GM23338 (cell line): ENCODE results near the gene POU2AF3. TPM values are rescaled to one million over a fixed set of nuclear protein-coding genes. Genes with fewer than 3 reads are reported as not detected.

Source experiments
- ATAC-seq: fragments of 200-7000 bp; cut with Tn5 transposase; 3 replicates; pipeline ENCODE4 v1.9.1; 2020
- DNase-seq: peaks from one replicate; pipeline ENCODE4 v3.0.0-alpha.2; 2015; ENCODE audit warnings: low spot score
- H2AFZ ChIP-seq: fragments of 200-600 bp; sonication (generic); 2 replicates; pipeline ENCODE4 v1.8.0; 2016; ENCODE audit warnings: antibody characterized with exemption, mild to moderate bottlenecking, moderate library complexity
- H3F3A ChIP-seq: fragments of 200-600 bp; sonication (generic); replicated peaks from 2 replicates; pipeline ENCODE4 v1.8.0; 2017; ENCODE audit warnings: antibody characterized with exemption, mixed run types, low read depth
- H3K27ac ChIP-seq: fragments of 200-600 bp; sonication (generic); 2 replicates; pipeline ENCODE4 v1.6.1; 2016; ENCODE audit warnings: low read depth
- H3K27me3 ChIP-seq: fragments of 200-600 bp; sonication (generic); 2 replicates; pipeline ENCODE4 v1.8.0; 2016; ENCODE audit warnings: mild to moderate bottlenecking, mixed run types, moderate library complexity; ENCODE audit not compliant: insufficient read depth
- H3K36me3 ChIP-seq: fragments of 200-600 bp; sonication (generic); 2 replicates; pipeline ENCODE4 v1.8.0; 2016; ENCODE audit warnings: mild to moderate bottlenecking; ENCODE audit not compliant: insufficient read depth
- H3K4me1 ChIP-seq: fragments of 200-600 bp; sonication (generic); 2 replicates; pipeline ENCODE4 v1.8.0; 2016; ENCODE audit warnings: mild to moderate bottlenecking, moderate library complexity; ENCODE audit not compliant: insufficient read depth
- H3K4me2 ChIP-seq: fragments of 200-600 bp; sonication (generic); 2 replicates; pipeline ENCODE4 v1.7.1; 2017; ENCODE audit warnings: mixed run types
- H3K4me3 ChIP-seq: fragments of 200-600 bp; sonication (generic); 2 replicates; pipeline ENCODE4 v1.6.1; 2016; ENCODE audit warnings: mixed run types
- H3K79me2 ChIP-seq: fragments of 200-600 bp; sonication (generic); replicated peaks from 2 replicates; pipeline ENCODE4 v1.8.0; 2017; ENCODE audit warnings: mild to moderate bottlenecking; ENCODE audit not compliant: insufficient read depth
- H3K9me2 ChIP-seq: fragments of 200-600 bp; sonication (generic); 2 replicates; pipeline ENCODE4 v1.8.0; 2017; ENCODE audit not compliant: insufficient read depth
- H4K20me1 ChIP-seq: fragments of 200-600 bp; sonication (generic); replicated peaks from 2 replicates; pipeline ENCODE4 v1.8.0; 2017; ENCODE audit warnings: mild to moderate bottlenecking; ENCODE audit not compliant: insufficient read depth
- H3K27ac Mint-ChIP-seq: 2 replicates; pipeline ENCODE4 v1.8.0; 2020; ENCODE audit warnings: inconsistent platforms, mild to moderate bottlenecking, moderate library complexity, mixed read lengths
- H3K27me3 Mint-ChIP-seq: 3 replicates; pipeline ENCODE4 v1.8.0; 2022; ENCODE audit warnings: low read depth, mild to moderate bottlenecking, moderate library complexity, mixed read lengths, inconsistent platforms; ENCODE audit not compliant: insufficient read depth, poor library complexity
- H3K36me3 Mint-ChIP-seq: 3 replicates; pipeline ENCODE4 v1.8.0; 2021; ENCODE audit warnings: low read depth, mild to moderate bottlenecking, inconsistent platforms, moderate library complexity, mixed read lengths
- H3K4me1 Mint-ChIP-seq: 3 replicates; pipeline ENCODE4 v1.8.0; 2020; ENCODE audit warnings: mild to moderate bottlenecking, inconsistent platforms, mixed read lengths
- H3K4me3 Mint-ChIP-seq: 3 replicates; pipeline ENCODE4 v1.8.0; 2021; ENCODE audit warnings: moderate library complexity, mild to moderate bottlenecking, inconsistent platforms, mixed read lengths
- H3K9me3 Mint-ChIP-seq: 3 replicates; pipeline ENCODE4 v1.8.0; 2020; ENCODE audit warnings: moderate library complexity, mild to moderate bottlenecking, inconsistent platforms, mixed read lengths
- CREB1 ChIP-seq: fragments of 250-450 bp; sonication (Bioruptor Pico); IDR thresholded peaks from 2 replicates; pipeline ENCODE4 v1.5.0; 2020; ENCODE audit warnings: low read depth, mild to moderate bottlenecking, moderate library complexity
- EZH2 ChIP-seq: fragments of 200-600 bp; sonication (generic); IDR thresholded peaks from one replicate; pipeline ENCODE4 v1.8.0; 2017; ENCODE audit warnings: antibody characterized with exemption, mild to moderate bottlenecking, low read depth; ENCODE audit not compliant: unreplicated experiment
- EZH2phosphoT487 ChIP-seq: fragments of 200-600 bp; sonication (generic); IDR thresholded peaks from one replicate; pipeline ENCODE4 v1.8.1; 2018; ENCODE audit warnings: antibody characterized with exemption; ENCODE audit not compliant: unreplicated experiment
- JUNB ChIP-seq: IDR thresholded peaks from one replicate; pipeline ENCODE4 v1.6.1; 2016; ENCODE audit warnings: antibody characterized with exemption; ENCODE audit not compliant: unreplicated experiment
- NANOG ChIP-seq: IDR thresholded peaks from 2 replicates; pipeline ENCODE4 v1.6.1; 2016; ENCODE audit warnings: antibody characterized with exemption, borderline replicate concordance
- POLR2AphosphoS5 ChIP-seq: IDR thresholded peaks from 2 replicates; pipeline ENCODE4 v1.6.1; 2016; ENCODE audit warnings: antibody characterized with exemption, low read depth
- STAT1 ChIP-seq: IDR thresholded peaks from one replicate; pipeline ENCODE4 v1.6.1; 2016; ENCODE audit warnings: antibody characterized with exemption; ENCODE audit not compliant: unreplicated experiment
- ZNF114 ChIP-seq: fragments of 250-450 bp; sonication (Bioruptor Pico); IDR thresholded peaks from 2 replicates; pipeline ENCODE4 v1.5.0; 2020; ENCODE audit warnings: mild to moderate bottlenecking, moderate library complexity
- ZNF331 ChIP-seq: fragments of 250-450 bp; sonication (Bioruptor Pico); IDR thresholded peaks from 2 replicates; pipeline ENCODE4 v1.5.0; 2020; ENCODE audit warnings: low read depth, mild to moderate bottlenecking, moderate library complexity
- polyA plus RNA-seq: library from polyadenylated mRNA; unstranded; fragments of >200 nt; fragmentation: Nextera tagmentation; extraction: Ambion mirVana; gene quantifications from 2 replicates; pipeline ENCODE4 v1.2.1, GENCODE V29; 2016
- total RNA-seq: library from RNA; depleted of rRNA; stranded (reverse); fragments of >200 nt; shearing (Covaris generic); gene quantifications from 2 replicates; pipeline ENCODE4 v1.2.3, GENCODE V29; 2014
- TF ChIP-seq, protein P1 (sequence below): IDR thresholded peaks from one replicate; pipeline ENCODE4 v1.6.1; 2018; ENCODE audit warnings: antibody characterized with exemption; ENCODE audit not compliant: unreplicated experiment
- TF ChIP-seq, protein P2 (sequence below): fragments of 250-450 bp; sonication (Bioruptor Pico); IDR thresholded peaks from 2 replicates; pipeline ENCODE4 v1.5.0; 2020; ENCODE audit warnings: mild to moderate bottlenecking, moderate library complexity
- TF ChIP-seq, protein P3 (sequence below), 2 experiments: fragments of 200-600 bp in 1 of 2; sonication (generic) in 1 of 2; conservative IDR thresholded peaks; 2 replicates each; pipeline versions ENCODE4 v1.5.1 to v1.6.1; 2016 to 2017; ENCODE audit warnings: antibody characterized with exemption in 2 of 2, low read depth in 2 of 2, mild to moderate bottlenecking in 2 of 2, moderate library complexity in 1 of 2
- TF ChIP-seq, protein P4 (sequence below): IDR thresholded peaks from 2 replicates; pipeline ENCODE4 v1.6.1; 2016; ENCODE audit warnings: antibody characterized with exemption

Gene POU2AF3
- total and polyA plus RNA-seq, 2 experiments from 2014 or later, result 2.7 to 3.4 TPM

DNA sequence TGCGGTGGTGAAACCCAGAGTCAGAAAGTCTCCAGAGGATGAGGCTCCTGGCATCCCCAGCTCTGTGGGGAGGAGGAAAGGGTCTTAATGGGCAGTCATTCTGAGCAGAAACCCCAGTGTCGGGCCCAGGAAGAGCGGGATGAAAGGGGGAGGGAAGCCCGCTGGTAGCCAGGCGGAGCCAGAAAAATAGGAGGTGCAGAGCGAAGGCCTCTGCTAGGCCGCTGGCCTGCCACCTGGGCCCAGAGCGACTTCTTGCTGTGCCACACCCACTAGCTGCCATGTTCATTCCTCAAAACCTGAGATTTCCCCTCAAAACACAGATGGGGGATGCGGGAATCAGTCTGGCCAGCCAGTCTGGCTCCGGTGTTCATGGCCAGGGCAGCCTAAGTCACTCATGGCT lies 650 bp upstream of the POU2AF3 start:
- H4K20me1 ChIP-seq, result no peaks in the 10 kb centered on the region
- 0 out of 2 replicates have a peak, but pooled peaks cover 5% of the 10 kb centered on the region for H3F3A ChIP-seq
- H3K4me1 Mint-ChIP-seq, result peaks cover 22% of the 10 kb centered on the region
- peak; percentile 5 for ATAC-seq
- H2AFZ ChIP-seq, result peak overlapping the region; percentile 85; the same call in 1 of the 2 replicates
- H3K36me3 Mint-ChIP-seq, result no peaks in the 10 kb centered on the region; the same call in 2 of the 3 replicates
- no peak for TF ChIP-seq POLR2AphosphoS5
- TF ChIP-seq EZH2phosphoT487, result no peak
- TF ChIP-seq, protein P1, sequence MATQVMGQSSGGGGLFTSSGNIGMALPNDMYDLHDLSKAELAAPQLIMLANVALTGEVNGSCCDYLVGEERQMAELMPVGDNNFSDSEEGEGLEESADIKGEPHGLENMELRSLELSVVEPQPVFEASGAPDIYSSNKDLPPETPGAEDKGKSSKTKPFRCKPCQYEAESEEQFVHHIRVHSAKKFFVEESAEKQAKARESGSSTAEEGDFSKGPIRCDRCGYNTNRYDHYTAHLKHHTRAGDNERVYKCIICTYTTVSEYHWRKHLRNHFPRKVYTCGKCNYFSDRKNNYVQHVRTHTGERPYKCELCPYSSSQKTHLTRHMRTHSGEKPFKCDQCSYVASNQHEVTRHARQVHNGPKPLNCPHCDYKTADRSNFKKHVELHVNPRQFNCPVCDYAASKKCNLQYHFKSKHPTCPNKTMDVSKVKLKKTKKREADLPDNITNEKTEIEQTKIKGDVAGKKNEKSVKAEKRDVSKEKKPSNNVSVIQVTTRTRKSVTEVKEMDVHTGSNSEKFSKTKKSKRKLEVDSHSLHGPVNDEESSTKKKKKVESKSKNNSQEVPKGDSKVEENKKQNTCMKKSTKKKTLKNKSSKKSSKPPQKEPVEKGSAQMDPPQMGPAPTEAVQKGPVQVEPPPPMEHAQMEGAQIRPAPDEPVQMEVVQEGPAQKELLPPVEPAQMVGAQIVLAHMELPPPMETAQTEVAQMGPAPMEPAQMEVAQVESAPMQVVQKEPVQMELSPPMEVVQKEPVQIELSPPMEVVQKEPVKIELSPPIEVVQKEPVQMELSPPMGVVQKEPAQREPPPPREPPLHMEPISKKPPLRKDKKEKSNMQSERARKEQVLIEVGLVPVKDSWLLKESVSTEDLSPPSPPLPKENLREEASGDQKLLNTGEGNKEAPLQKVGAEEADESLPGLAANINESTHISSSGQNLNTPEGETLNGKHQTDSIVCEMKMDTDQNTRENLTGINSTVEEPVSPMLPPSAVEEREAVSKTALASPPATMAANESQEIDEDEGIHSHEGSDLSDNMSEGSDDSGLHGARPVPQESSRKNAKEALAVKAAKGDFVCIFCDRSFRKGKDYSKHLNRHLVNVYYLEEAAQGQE, result no peak
- no peak for TF ChIP-seq JUNB
- no peak for TF ChIP-seq ZNF114 (CRISPR knock-in tag)
- TF ChIP-seq NANOG, result no peak
- no peak for TF ChIP-seq EZH2
- TF ChIP-seq, protein P2, sequence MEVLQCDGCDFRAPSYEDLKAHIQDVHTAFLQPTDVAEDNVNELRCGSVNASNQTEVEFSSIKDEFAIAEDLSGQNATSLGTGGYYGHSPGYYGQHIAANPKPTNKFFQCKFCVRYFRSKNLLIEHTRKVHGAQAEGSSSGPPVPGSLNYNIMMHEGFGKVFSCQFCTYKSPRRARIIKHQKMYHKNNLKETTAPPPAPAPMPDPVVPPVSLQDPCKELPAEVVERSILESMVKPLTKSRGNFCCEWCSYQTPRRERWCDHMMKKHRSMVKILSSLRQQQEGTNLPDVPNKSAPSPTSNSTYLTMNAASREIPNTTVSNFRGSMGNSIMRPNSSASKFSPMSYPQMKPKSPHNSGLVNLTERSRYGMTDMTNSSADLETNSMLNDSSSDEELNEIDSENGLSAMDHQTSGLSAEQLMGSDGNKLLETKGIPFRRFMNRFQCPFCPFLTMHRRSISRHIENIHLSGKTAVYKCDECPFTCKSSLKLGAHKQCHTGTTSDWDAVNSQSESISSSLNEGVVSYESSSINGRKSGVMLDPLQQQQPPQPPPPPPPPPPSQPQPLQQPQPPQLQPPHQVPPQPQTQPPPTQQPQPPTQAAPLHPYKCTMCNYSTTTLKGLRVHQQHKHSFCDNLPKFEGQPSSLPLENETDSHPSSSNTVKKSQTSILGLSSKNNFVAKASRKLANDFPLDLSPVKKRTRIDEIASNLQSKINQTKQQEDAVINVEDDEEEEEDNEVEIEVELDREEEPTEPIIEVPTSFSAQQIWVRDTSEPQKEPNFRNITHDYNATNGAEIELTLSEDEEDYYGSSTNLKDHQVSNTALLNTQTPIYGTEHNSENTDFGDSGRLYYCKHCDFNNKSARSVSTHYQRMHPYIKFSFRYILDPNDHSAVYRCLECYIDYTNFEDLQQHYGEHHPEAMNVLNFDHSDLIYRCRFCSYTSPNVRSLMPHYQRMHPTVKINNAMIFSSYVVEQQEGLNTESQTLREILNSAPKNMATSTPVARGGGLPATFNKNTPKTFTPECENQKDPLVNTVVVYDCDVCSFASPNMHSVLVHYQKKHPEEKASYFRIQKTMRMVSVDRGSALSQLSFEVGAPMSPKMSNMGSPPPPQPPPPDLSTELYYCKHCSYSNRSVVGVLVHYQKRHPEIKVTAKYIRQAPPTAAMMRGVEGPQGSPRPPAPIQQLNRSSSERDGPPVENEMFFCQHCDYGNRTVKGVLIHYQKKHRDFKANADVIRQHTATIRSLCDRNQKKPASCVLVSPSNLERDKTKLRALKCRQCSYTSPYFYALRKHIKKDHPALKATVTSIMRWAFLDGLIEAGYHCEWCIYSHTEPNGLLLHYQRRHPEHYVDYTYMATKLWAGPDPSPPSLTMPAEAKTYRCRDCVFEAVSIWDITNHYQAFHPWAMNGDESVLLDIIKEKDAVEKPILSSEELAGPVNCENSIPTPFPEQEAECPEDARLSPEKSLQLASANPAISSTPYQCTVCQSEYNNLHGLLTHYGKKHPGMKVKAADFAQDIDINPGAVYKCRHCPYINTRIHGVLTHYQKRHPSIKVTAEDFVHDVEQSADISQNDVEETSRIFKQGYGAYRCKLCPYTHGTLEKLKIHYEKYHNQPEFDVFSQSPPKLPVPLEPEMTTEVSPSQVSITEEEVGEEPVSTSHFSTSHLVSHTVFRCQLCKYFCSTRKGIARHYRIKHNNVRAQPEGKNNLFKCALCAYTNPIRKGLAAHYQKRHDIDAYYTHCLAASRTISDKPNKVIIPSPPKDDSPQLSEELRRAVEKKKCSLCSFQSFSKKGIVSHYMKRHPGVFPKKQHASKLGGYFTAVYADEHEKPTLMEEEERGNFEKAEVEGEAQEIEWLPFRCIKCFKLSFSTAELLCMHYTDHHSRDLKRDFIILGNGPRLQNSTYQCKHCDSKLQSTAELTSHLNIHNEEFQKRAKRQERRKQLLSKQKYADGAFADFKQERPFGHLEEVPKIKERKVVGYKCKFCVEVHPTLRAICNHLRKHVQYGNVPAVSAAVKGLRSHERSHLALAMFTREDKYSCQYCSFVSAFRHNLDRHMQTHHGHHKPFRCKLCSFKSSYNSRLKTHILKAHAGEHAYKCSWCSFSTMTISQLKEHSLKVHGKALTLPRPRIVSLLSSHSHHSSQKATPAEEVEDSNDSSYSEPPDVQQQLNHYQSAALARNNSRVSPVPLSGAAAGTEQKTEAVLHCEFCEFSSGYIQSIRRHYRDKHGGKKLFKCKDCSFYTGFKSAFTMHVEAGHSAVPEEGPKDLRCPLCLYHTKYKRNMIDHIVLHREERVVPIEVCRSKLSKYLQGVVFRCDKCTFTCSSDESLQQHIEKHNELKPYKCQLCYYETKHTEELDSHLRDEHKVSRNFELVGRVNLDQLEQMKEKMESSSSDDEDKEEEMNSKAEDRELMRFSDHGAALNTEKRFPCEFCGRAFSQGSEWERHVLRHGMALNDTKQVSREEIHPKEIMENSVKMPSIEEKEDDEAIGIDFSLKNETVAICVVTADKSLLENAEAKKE (CRISPR knock-in tag), result no peak
- TF ChIP-seq, protein P3, sequence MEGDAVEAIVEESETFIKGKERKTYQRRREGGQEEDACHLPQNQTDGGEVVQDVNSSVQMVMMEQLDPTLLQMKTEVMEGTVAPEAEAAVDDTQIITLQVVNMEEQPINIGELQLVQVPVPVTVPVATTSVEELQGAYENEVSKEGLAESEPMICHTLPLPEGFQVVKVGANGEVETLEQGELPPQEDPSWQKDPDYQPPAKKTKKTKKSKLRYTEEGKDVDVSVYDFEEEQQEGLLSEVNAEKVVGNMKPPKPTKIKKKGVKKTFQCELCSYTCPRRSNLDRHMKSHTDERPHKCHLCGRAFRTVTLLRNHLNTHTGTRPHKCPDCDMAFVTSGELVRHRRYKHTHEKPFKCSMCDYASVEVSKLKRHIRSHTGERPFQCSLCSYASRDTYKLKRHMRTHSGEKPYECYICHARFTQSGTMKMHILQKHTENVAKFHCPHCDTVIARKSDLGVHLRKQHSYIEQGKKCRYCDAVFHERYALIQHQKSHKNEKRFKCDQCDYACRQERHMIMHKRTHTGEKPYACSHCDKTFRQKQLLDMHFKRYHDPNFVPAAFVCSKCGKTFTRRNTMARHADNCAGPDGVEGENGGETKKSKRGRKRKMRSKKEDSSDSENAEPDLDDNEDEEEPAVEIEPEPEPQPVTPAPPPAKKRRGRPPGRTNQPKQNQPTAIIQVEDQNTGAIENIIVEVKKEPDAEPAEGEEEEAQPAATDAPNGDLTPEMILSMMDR (conservative IDR thresholded peaks at IDR 0.05; ENCODE audit: low read depth in 2 of 2), result no peak
- TF ChIP-seq, protein P4, sequence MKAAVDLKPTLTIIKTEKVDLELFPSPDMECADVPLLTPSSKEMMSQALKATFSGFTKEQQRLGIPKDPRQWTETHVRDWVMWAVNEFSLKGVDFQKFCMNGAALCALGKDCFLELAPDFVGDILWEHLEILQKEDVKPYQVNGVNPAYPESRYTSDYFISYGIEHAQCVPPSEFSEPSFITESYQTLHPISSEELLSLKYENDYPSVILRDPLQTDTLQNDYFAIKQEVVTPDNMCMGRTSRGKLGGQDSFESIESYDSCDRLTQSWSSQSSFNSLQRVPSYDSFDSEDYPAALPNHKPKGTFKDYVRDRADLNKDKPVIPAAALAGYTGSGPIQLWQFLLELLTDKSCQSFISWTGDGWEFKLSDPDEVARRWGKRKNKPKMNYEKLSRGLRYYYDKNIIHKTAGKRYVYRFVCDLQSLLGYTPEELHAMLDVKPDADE, result no peak
- no peak for TF ChIP-seq ZNF331 (CRISPR knock-in tag)
- TF ChIP-seq STAT1, result no peak
- no peak for TF ChIP-seq CREB1 (CRISPR knock-in tag)
- peaks cover 29% of the 10 kb centered on the region for H3K27me3 Mint-ChIP-seq
- no peaks in the 10 kb centered on the region for H3K79me2 ChIP-seq
- peak overlapping the region; percentile 76 for H3K4me3 Mint-ChIP-seq
- peak; percentile 58 for DNase-seq
- peak overlapping the region; percentile 88; the same call in 1 of the 2 replicates for H3K4me3 ChIP-seq
- no peaks in the 10 kb centered on the region for H3K9me3 Mint-ChIP-seq
- peak overlapping the region; percentile 85; the same call in 1 of the 2 replicates for H3K4me2 ChIP-seq
- H3K27ac Mint-ChIP-seq, result no peak overlapping the region
- H3K36me3 ChIP-seq, result no peaks in the 10 kb centered on the region
- H3K27me3 ChIP-seq, result peaks cover 35% of the 10 kb centered on the region
- H3K9me2 ChIP-seq, result no peaks in the 10 kb centered on the region
- H3K4me1 ChIP-seq, result peaks cover 14% of the 10 kb centered on the region; the same call in 1 of the 2 replicates
- H3K27ac ChIP-seq, result no peak overlapping the region
